ENCODE data around the gene SUCO. TPM values are rescaled to one million over a fixed set of nuclear protein-coding genes. Genes with fewer than 3 reads are reported as not detected.
A peak's percentile ranks its signal among the peaks of the same experiment; 100 is the strongest.

SUCO gene
- total and polyA plus RNA-seq, 2 of the 4 experiments (the other 2 are of a cell fraction): 11.4 to 21.5 TPM

DNA sequence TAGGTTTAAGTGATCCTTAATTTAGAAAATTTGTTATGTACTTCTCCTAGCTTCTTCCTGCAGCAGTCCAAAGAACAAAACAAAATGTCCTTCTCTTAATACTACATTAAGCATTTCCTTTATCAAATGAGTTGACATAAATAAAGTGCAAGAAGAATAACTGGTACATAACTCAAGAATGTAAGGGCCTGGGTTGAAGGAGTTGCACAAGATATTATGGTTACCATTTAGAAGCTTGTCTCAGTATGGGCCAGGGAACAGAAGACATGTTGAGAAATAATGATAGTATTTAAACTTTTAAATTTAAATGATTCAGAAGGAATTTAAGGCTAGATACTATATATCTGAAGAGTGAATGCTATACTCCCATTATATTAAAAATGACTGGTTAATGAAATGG lies 23.5 kb downstream of the SUCO start:
- ATAC-seq (ENCODE audit: low read depth): no peak; the same call in 1 of the 2 replicates

More for the DNA sequence above, 23.5 kb downstream of the SUCO start:
- H3K4me3 ChIP-seq (ENCODE audit: insufficient read depth, low read depth, low read length): no peak overlapping the region
- intact Hi-C loops (cut with micrococcal nuclease) (no loop called here), dilution Hi-C loops (cut with HindIII; ENCODE audit: low sequenced_read_pairs, unreplicated experiment) (no loop called here), in situ Hi-C loops (cut with MboI; ENCODE audit: low sequenced_read_pairs) (no loop called here)
- H3K9ac ChIP-seq (ENCODE audit: low read depth, low read length): no peak overlapping the region
- no peak overlapping the region for H2AFZ ChIP-seq (replicated peaks; ENCODE audit: low read length, poor library complexity)
- H2BK20ac ChIP-seq (ENCODE audit: low read depth, low read length): no peak overlapping the region
- H3K4me2 ChIP-seq (ENCODE audit: low read depth, low read length): no peak overlapping the region
- no peak overlapping the region for H3K18ac ChIP-seq (ENCODE audit: low read depth, low read length)
- no peaks in the 10 kb centered on the region for H3K9me3 ChIP-seq (ENCODE audit: control insufficient read depth, insufficient read depth, low read length)
- H3K9me1 ChIP-seq (ENCODE audit: insufficient read depth, low read length): 0 out of 2 replicates have a peak, but pooled peaks cover 2% of the 10 kb centered on the region
- TF ChIP-seq FOS (IDR thresholded peaks at IDR 0.05; ENCODE audit: low read depth, low read length) (no peak), RFX5 (IDR thresholded peaks at IDR 0.05; ENCODE audit: low read depth, low read length) (no peak), CEBPB (IDR thresholded peaks at IDR 0.05; ENCODE audit: low read depth, low read length) (0 out of 2 replicates have a peak, but pooled peaks have one; percentile 11), NFE2L2 (IDR thresholded peaks at IDR 0.05; ENCODE audit: low read depth, low read length) (no peak), RCOR1 (IDR thresholded peaks at IDR 0.05; ENCODE audit: insufficient replicate concordance, low read length) (no peak)
- H2BK15ac ChIP-seq (ENCODE audit: low read depth, low read length): no peak overlapping the region
- H3K4me1 ChIP-seq (ENCODE audit: control insufficient read depth, insufficient read depth, low read length): peaks cover 3% of the 10 kb centered on the region; the same call in 1 of the 2 replicates
- no peak overlapping the region for H4K8ac ChIP-seq (ENCODE audit: low read depth in 2 of 2, low read length in 2 of 2)
- CTCF ChIA-PET: interaction anchor here (0.7 kb wide), 1 partner anchor 133 kb away, joined by 3 read pairs; no protein-coding TSS in a partner anchor
- H2BK5ac ChIP-seq (ENCODE audit: low read depth, low read length, poor library complexity, severe bottlenecking): no peak overlapping the region
- H3K36me3 ChIP-seq (ENCODE audit: control insufficient read depth, insufficient read depth, low read length): peaks cover 7% of the 10 kb centered on the region
- no peak for DNase-seq
- H4K5ac ChIP-seq (ENCODE audit: low read depth, low read length): no peak overlapping the region
- no peak overlapping the region for H2AK9ac ChIP-seq (replicated peaks; ENCODE audit: low read depth, low read length, poor library complexity)
- H3K14ac ChIP-seq (replicated peaks; ENCODE audit: low read depth, low read length): no peak overlapping the region
- H3K23ac ChIP-seq (ENCODE audit: low read depth, low read length): no peak overlapping the region
- no TSS peak for BruUV-seq (replicated peaks)
- H2BK120ac ChIP-seq (ENCODE audit: low read depth, low read length): no peak overlapping the region
- H3K27me3 ChIP-seq (ENCODE audit: control insufficient read depth, insufficient read depth, low read length): no peaks in the 10 kb centered on the region
- no peak overlapping the region for H2AK5ac ChIP-seq (ENCODE audit: low read depth, low read length)
- POLR2A ChIA-PET (ENCODE audit: unreplicated experiment): no interaction called here
- H4K20me1 ChIP-seq (ENCODE audit: insufficient read depth, low read length): no peaks in the 10 kb centered on the region
- H3K4ac ChIP-seq (ENCODE audit: low read depth, low read length): no peak overlapping the region
- H3K27ac ChIP-seq (ENCODE audit: insufficient read depth, low read length): no peak overlapping the region
- peaks cover 24 to 39% of the 10 kb centered on the region in 2 experiments for H3K79me1 ChIP-seq (ENCODE audit: low read depth in 1 of 2, low read length in 2 of 2)
- H4K91ac ChIP-seq (ENCODE audit: insufficient read depth, low read depth, low read length): no peak overlapping the region
- H3K56ac ChIP-seq (ENCODE audit: extremely low read depth, insufficient read depth, low read length): no peak overlapping the region

All from IMR-90 (cell line).